GM18505 (cell line): ENCODE measurements around the gene PARS2.

ENCODE experiments used
- ATAC-seq: cut with Tn5 transposase; IDR thresholded peaks from one replicate; pipeline ENCODE4 v1.9.1; 2021; ENCODE audit not compliant: unreplicated experiment
- POLR2A ChIP-seq: IDR thresholded peaks from 4 replicates; pipeline ENCODE4 v1.6.1; 2011; ENCODE audit warnings: borderline replicate concordance; ENCODE audit not compliant: insufficient read depth, insufficient read length; ENCODE audit errors: extremely low read depth

The PARS2 gene

GRCh38 chr1:54715493-54716298 lies 48.6 kb downstream of the PARS2 start, which contains the start of gene TTC4:
Gene TTC4, plus strand, starts transcription at chr1:54715861. Its CDS starts 48 bp downstream, at chr1:54715909.
- peak; percentile 92 for TF ChIP-seq POLR2A
- ATAC-seq: peak; percentile 95

GRCh38 chr1:54714881-54715492 lies 49.3 kb downstream of the PARS2 start:
- no peak for TF ChIP-seq POLR2A
- ATAC-seq: no peak

GRCh38 chr1:54711536-54711935 lies 52.8 kb downstream of the PARS2 start:
- no peak for TF ChIP-seq POLR2A
- no peak for ATAC-seq

GRCh38 chr1:54710841-54711240 lies 53.5 kb downstream of the PARS2 start:
- no peak for ATAC-seq

GRCh38 chr1:54710434-54710833 lies 53.9 kb downstream of the PARS2 start:
- no peak for TF ChIP-seq POLR2A
- ATAC-seq: no peak

More at GRCh38 chr1:54710841-54711240, 53.5 kb downstream of the PARS2 start:
- TF ChIP-seq POLR2A: no peak

- ATAC-seq: no peak
- no peak for TF ChIP-seq POLR2A
Observed at GRCh38 chr1:54709547-54710292, 54.6 kb downstream of the PARS2 start.

GRCh38 chr1:54708385-54708784 lies 55.9 kb downstream of the PARS2 start:
- no peak for TF ChIP-seq POLR2A
- no peak for ATAC-seq
